GM10266 (cell line): Measurements from ENCODE around the gene PKIB.
"Not testable (repeated sequence)": the region's sequence is repeated elsewhere in the genome, so short reads cannot be mapped to it uniquely, and the experiment has no call there.

ENCODE experiments used
- DNase-seq: peaks from one replicate; pipeline ENCODE4 v3.0.0; 2012; ENCODE audit errors: extremely low spot score
- TF ChIP-seq, protein P1 (sequence below): IDR thresholded peaks from 2 replicates; pipeline ENCODE4 v1.5.1; 2012; ENCODE audit warnings: mild to moderate bottlenecking, low read depth; ENCODE audit not compliant: control insufficient read depth, insufficient read depth; ENCODE audit errors: missing control alignments

Gene PKIB

GRCh38 chr6:122568797-122569221 lies 41.4 kb upstream of the PKIB start:
- TF ChIP-seq, protein P1, sequence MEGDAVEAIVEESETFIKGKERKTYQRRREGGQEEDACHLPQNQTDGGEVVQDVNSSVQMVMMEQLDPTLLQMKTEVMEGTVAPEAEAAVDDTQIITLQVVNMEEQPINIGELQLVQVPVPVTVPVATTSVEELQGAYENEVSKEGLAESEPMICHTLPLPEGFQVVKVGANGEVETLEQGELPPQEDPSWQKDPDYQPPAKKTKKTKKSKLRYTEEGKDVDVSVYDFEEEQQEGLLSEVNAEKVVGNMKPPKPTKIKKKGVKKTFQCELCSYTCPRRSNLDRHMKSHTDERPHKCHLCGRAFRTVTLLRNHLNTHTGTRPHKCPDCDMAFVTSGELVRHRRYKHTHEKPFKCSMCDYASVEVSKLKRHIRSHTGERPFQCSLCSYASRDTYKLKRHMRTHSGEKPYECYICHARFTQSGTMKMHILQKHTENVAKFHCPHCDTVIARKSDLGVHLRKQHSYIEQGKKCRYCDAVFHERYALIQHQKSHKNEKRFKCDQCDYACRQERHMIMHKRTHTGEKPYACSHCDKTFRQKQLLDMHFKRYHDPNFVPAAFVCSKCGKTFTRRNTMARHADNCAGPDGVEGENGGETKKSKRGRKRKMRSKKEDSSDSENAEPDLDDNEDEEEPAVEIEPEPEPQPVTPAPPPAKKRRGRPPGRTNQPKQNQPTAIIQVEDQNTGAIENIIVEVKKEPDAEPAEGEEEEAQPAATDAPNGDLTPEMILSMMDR = no peak
- no peak for DNase-seq

DNA sequence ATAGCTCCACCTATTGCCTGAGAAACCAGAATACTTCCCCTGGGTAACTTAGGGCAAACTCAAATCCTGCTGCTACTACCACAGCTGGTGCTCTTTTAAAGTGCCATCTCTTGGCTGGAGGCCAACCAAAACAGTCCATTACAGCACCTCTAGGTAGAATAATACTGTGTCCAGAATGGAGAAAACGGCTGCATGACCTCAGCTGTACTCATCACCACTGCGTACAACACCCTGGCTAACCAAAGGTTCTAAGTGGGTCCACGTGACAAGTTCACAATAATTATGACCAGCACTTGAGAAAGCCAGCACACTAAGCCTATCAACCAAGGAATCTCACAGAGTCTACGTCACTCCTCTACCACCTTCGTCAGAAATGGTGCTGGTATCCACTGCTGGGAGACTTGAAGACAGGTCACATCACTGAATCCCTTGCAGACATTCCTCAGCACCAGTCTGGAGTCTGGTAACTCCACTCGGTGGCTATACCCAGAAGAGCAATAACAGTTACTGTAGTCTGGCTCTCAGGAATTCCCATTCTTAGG lies 40.9 kb upstream of the PKIB start:
- no peak for DNase-seq

DNA sequence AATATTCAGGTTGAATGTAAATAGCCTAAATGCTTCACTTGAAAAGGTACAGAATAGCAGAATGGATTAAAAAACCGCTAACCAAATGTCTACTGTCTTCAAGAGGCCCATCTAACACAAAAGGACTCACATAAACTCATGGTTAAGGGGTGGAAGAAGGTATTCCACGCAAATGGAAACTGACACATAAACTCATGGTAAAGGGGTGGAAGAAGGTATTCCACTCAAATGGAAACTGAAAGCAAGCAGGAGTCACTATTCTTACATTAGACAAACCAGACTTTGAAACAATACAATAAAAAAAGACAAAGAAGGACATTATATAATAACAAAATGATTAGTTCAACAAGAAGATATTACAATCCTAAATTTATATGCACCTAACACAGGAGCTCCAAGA lies 38.3 kb upstream of the PKIB start:
- TF ChIP-seq, protein P1 = no peak
- no peak for DNase-seq

More for the DNA sequence above, 40.9 kb upstream of the PKIB start:
- TF ChIP-seq, protein P1 = no peak

GRCh38 chr6:122576888-122577287 lies 33.3 kb upstream of the PKIB start:
- TF ChIP-seq, protein P1 = no peak
- no peak for DNase-seq

GRCh38 chr6:122578961-122579360 lies 31.2 kb upstream of the PKIB start:
- TF ChIP-seq, protein P1 = no peak
- no peak for DNase-seq

DNA sequence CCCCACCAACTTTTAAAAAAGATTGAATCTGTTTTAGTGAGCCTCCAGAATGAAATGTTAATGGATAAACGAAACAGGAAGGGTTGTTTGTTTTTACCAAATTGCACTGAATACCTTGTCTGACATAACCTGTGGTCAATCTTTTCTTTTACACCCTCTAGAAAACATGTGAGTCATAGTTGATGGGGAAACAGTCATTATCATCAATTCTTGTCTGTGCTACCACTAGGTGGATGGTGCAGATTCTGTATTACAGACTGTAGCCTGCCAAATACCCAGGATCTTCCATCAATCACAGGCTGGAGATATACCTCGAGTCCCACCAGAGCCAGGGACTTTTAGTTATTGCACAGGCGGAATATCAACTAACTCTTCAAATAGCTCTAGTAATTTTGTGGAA lies 29.5 kb upstream of the PKIB start:
- no peak for DNase-seq
- TF ChIP-seq, protein P1 = no peak

- TF ChIP-seq, protein P1 = no peak
Measured at GRCh38 chr6:122589115-122589514, 21.1 kb upstream of the PKIB start.

GRCh38 chr6:122598295-122598694 lies 11.9 kb upstream of the PKIB start:
- DNase-seq = not testable (repeated sequence)

More at GRCh38 chr6:122589115-122589514, 21.1 kb upstream of the PKIB start:
- DNase-seq = no peak
